Thoracic aorta (tissue), 2 donors: ENCODE measurements around the gene BTNL3. TPM values are rescaled to one million over a fixed set of nuclear protein-coding genes. Genes with fewer than 3 reads are reported as not detected.

Experiments
- ATAC-seq: fragments of 150-250 bp; one replicate; pipeline ENCODE4 v1.8.0; 2017; ENCODE audit warnings: low read depth; ENCODE audit not compliant: insufficient number of reproducible peaks, low FRiP score
- DNase-seq: peaks from one replicate; pipeline ENCODE4 v3.0.0-alpha.2; 2020; ENCODE audit warnings: low spot score
- H3K27ac ChIP-seq, 2 donors: fragments of 200-600 bp; sonication (generic); 1 replicate in 1 of 2; 2 replicates in 1 of 2; pipeline ENCODE4 v1.5.1; 2016; ENCODE audit warnings: mild to moderate bottlenecking in 2 of 2, moderate library complexity in 2 of 2
- H3K27me3 ChIP-seq: fragments of 200-600 bp; sonication (generic); replicated peaks from 2 replicates; pipeline ENCODE4 v1.6.0; 2016; ENCODE audit warnings: mild to moderate bottlenecking; ENCODE audit not compliant: insufficient read depth
- H3K36me3 ChIP-seq: fragments of 200-600 bp; sonication (generic); one replicate; pipeline ENCODE4 v1.5.1; 2016
- H3K4me1 ChIP-seq, 2 donors: fragments of 200-600 bp; sonication (generic); 1 replicate in 1 of 2; 2 replicates in 1 of 2; pipeline versions ENCODE4 v1.5.1 to v1.6.0; 2016; ENCODE audit warnings: low read depth in 2 of 2, mild to moderate bottlenecking in 1 of 2; ENCODE audit not compliant: control insufficient read depth in 1 of 2
- H3K4me3 ChIP-seq: fragments of 200-600 bp; sonication (generic); 2 replicates; pipeline ENCODE4 v1.5.1; 2016; ENCODE audit warnings: mild to moderate bottlenecking
- H3K9me3 ChIP-seq: fragments of 200-600 bp; sonication (generic); 2 replicates; pipeline ENCODE4 v1.5.1; 2016
- CTCF ChIP-seq: fragments of 200-600 bp; sonication (generic); IDR thresholded peaks from one replicate; pipeline ENCODE4 v1.5.1; 2019; ENCODE audit warnings: antibody characterized with exemption
- total RNA-seq, 2 donors: library from RNA; depleted of rRNA; stranded (reverse); fragments of >200 nt; gene quantifications; one replicate each; pipeline versions ENCODE4 v1.1.0 to v1.2.3, GENCODE V29; 2016

The BTNL3 gene
- total RNA-seq, 2 donors from 2014 or later: not detected

DNA sequence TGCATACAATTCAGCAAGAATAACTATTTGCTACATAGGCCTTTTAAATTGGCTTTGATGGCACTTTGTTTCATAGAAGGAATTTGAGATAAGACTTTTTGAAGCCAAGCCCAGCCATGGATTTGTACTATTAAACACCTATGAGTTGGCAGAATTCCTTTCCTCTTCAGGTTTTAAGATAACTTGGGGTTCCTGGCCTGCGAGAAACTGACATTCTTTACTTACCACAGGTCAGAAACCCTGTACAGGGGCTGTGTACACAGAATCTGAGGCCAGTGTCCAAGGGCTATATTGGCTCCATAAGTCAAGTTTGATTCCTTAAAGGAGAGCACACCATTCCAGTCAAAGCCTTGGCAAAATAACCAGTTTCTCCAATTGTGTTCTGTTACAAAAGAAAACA, 10.8 kb upstream of the BTNL3 start:
- no peak for ATAC-seq
- TF ChIP-seq CTCF: no peak

GRCh38 chr5:180982008-180982741, 6.5 kb upstream of the BTNL3 start:
- H3K4me1 ChIP-seq: no peaks in the 10 kb centered on the region
- H3K9me3 ChIP-seq: no peaks in the 10 kb centered on the region
- H3K36me3 ChIP-seq: no peaks in the 10 kb centered on the region
- ATAC-seq (no peak), DNase-seq (no peak)
- no peak for TF ChIP-seq CTCF
- H3K27me3 ChIP-seq: no peaks in the 10 kb centered on the region
- no peak overlapping the region for H3K27ac ChIP-seq
- H3K4me3 ChIP-seq: no peak overlapping the region

More for the DNA sequence above, 10.8 kb upstream of the BTNL3 start:
- Histone ChIP-seq H3K9me3 (no peaks in the 10 kb centered on the region), H3K4me3 (no peak overlapping the region), H3K27ac (no peak overlapping the region), H3K27me3 (no peaks in the 10 kb centered on the region), H3K36me3 (no peaks in the 10 kb centered on the region), H3K4me1 (no peaks in the 10 kb centered on the region)
- no peak for DNase-seq

GRCh38 chr5:180988016-180988415, 630 bp upstream of the BTNL3 start:
- Histone ChIP-seq H3K27me3 (no peaks in the 10 kb centered on the region), H3K4me1 (no peaks in the 10 kb centered on the region), H3K36me3 (no peaks in the 10 kb centered on the region), H3K9me3 (no peaks in the 10 kb centered on the region), H3K4me3 (no peak overlapping the region), H3K27ac (no peak overlapping the region)
- DNase-seq (no peak), ATAC-seq (no peak)
- no peak for TF ChIP-seq CTCF

DNA sequence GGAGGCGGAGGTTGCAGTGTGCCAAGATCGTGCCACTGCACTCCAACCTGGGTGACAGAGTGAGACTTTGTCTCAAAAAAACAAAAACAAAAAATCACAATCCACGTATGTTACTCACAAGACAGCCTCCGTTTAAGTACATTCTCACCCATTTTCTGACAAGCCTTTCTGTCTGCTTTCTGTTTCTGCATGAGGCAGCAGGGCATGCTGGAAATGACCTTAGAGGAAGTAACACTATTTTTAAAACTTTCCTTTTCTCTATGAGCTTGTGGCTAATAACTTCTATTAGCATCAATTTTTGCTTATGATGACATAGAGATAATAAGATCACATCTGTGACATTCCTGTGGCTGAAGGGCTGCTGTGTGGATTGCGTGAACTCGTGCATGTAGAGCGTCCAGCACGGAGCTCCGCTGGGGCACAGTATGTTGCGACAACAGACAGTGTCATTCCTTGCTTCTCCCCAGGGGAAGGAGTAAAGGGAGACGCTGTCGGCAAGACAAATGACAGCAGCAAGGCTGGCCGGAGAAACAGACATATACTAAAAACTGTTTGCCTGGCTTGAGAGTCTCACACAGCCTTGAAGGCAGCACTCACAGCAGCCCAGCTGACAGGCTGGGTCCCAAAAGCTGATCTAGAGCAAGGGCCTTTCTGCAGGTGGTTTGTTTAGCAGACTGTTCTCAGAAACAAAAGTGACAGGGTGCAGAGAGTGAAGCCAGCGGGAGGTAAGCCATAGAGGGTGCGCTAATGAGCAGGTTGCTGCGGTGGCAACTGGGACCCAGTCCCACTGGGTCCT, 1.6 kb downstream of the BTNL3 start:
- no peak for TF ChIP-seq CTCF
- ATAC-seq (no peak), DNase-seq (no peak)
- no peak overlapping the region for H3K4me3 ChIP-seq
- H3K9me3 ChIP-seq: no peaks in the 10 kb centered on the region
- no peaks in the 10 kb centered on the region for H3K27me3 ChIP-seq
- no peaks in the 10 kb centered on the region for H3K36me3 ChIP-seq
- H3K27ac ChIP-seq: no peak overlapping the region
- H3K4me1 ChIP-seq: no peaks in the 10 kb centered on the region

- H3K4me3 ChIP-seq: no peak overlapping the region
- no peaks in the 10 kb centered on the region for H3K4me1 ChIP-seq
- H3K36me3 ChIP-seq: no peaks in the 10 kb centered on the region
- H3K27ac ChIP-seq: no peak overlapping the region
- DNase-seq (no peak), ATAC-seq (no peak)
- TF ChIP-seq CTCF: no peak
- no peaks in the 10 kb centered on the region for H3K27me3 ChIP-seq
- no peaks in the 10 kb centered on the region for H3K9me3 ChIP-seq
Observed at GRCh38 chr5:180990882-180991242, 2.2 kb downstream of the BTNL3 start.
